Endometrial microvascular endothelial cells (primary cell): ENCODE results near the gene PDE4B. TPM values are rescaled to one million over a fixed set of nuclear protein-coding genes. Genes with fewer than 3 reads are reported as not detected.
"Not testable (repeated sequence)": the region's sequence is repeated elsewhere in the genome, so short reads cannot be mapped to it uniquely, and the experiment has no call there.

Experiments used
- in situ Hi-C: cut with HindIII; loops from 2 replicates; pipeline ENCODE4 v1.10.0; 2017; ENCODE audit warnings: low sequenced_read_pairs, low pct_unique_long_range_greater_than_20kb; ENCODE audit errors: inconsistent ontology term
- total RNA-seq: library from RNA; depleted of rRNA; stranded (reverse); fragments of >200 nt; gene quantifications from one replicate; pipeline ENCODE4 v1.2.3, GENCODE V29; 2015; ENCODE audit errors: inconsistent ontology term

The PDE4B gene
- total RNA-seq, 1 donor from 2014 or later: 21.9 TPM

DNA sequence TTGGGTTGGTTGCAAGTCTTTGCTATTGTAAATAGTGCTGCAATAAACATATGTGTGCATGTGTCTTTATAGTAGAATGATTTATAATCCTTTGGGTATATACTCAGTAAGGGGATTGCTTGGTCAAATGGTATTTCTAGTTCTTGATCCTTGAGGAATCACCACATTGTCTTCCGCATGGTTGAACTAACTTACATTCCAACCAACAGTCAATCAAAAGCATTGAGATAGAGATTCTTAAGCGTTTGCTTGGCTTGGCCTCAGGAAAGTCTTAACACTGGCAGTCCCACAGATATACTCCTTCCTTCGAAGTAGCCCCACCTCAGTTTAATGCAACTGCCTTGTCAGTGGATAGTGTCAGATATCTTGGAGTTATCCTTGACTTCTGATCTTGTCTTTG, 63.9 kb downstream of the PDE4B start:
- in situ Hi-C loops: not testable (repeated sequence)

GRCh38 chr1:65866439-65866838, 73.7 kb downstream of the PDE4B start:
- in situ Hi-C loops: no loop called here

GRCh38 chr1:65872301-65872700, 79.6 kb downstream of the PDE4B start:
- in situ Hi-C loops: no loop called here

DNA sequence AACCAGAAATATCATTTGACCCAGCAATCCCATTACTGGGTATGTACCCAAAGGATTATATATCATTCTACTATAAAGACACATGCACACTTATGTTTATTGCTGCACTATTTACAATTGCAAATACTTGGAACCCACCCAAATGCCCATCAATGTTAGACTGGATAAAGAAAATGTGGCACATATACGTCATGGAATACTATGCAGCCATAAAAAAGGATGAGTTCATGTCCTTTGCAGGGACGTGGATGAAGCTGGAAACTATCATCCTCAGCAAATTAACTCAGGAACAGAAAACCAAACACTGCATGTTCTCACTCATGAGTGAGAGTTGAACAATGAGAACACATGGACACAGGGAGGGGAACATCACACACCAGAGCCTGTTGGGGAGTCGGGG, 85.6 kb downstream of the PDE4B start:
- in situ Hi-C loops: not testable (repeated sequence)

- in situ Hi-C loops: no loop called here
These were observed 87.9 kb downstream of the PDE4B start for GRCh38 chr1:65880611-65881010.

DNA sequence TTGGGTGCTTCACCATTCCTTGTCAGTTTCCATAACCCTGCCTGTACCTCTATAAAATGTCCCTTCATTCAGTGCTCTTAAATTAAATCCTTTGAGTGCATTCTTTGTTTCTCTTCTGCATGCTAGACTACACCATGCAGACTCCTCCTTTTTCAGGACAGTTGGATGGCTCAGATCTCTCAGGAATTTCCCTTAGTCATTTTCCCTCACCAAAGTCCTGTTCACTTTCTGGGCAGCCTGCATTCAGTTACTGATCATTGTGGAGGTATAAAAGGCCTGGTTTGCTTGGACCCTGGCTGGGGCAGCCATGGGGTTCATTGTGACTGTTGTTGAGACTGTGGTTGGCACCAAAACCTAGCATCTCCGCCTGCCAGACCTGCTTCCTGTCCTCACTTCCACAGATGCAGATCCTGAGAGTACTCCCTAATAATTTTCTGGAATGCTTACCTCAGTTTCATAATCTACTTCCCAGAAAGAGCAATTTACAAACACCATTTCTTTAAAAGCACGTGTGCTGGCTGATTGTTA, 88.4 kb downstream of the PDE4B start:
- in situ Hi-C loops: no loop called here

- in situ Hi-C loops: no loop called here
These were observed 89.4 kb downstream of the PDE4B start for GRCh38 chr1:65882076-65882475.

DNA sequence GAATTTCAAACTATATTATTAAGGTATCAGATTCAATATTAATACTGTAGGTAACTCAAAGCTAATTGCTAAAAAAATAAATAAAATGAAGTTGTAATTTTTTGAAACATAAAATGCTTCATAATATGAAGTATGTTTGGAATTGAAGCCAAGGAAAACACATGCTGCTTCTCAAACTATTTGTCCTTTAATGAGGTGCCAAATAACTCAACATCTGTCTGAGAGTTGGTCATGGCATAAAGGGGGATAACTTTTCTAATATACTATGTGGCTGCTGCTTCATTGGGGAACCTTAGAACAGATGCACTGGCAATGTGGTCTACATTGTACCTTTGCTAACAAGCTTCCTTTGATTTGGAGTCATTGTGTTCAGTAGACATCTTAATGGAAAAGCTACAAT, 96.7 kb downstream of the PDE4B start:
- in situ Hi-C loops: no loop called here

DNA sequence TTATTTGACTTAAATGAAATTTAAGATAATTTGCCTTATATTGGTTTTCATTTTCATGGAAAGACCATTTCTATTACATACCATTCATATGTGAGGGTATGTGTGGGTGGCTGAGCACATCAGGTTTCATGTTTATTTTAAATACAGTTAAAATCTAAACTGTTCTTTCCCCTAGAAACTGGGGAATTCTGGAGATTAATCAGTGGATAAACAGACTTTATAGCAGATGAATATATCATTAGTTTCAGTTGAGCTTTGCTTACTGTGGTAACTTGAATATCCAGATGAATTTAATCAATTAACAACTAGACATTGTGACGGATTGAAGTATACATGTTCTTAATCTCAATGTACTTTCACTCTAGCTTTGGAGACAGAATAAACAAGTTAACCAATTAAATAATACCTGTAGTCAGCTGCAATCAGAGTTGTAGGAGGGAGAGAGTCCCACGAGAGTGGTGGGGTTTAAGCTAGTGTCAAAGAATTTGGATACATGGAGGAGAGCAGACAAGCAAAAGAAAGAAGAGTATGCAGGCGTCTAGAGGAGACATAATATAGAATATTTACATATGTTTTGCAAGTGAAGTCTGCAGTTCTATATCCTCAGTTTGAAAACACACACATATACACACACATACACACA, 97.6 kb downstream of the PDE4B start:
- in situ Hi-C loops: no loop called here

DNA sequence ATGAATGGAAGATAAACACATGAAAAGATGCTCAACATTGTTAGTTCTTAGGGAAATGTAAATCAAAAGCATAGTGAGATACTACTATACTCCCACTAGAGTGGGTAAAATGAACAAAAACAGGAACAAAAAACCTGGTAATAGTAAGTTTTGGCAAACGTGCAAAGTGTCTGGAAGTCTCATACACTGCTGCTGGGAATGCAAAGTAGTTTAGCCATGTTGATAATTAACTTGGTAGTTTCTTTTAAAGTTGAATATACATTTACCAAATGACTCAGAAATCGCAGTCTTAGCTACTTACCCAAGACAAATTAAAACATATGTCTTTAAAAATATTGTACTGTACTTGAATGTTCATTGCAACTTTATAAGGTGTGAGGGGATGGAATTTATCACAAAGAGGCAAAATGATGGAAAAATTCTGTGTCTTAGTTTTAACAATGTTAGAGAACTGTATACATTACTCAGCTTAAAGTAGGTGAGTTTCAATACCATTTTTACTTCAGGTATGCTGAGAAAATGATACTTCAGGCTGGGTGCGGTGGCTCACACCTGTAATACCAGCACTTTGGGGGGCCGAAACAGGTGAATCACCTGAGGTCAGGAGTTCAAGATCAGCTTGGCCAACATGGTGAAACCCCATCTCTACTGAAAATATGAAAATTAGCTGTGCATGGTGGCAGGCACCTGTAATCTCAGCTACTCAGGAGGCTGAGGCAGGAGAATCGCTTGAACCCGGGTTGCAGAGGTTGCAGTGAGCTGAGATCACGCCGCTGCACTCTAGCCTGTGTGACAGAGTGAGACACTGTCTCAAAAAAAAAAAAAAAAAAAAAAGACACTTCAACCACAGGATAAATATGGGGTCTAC, 102.3 kb downstream of the PDE4B start:
- in situ Hi-C loops: no loop called here

- in situ Hi-C loops: no loop called here
These were observed 104.0 kb downstream of the PDE4B start for GRCh38 chr1:65896721-65897120.

- in situ Hi-C loops: no loop called here
These were observed 104.8 kb downstream of the PDE4B start for GRCh38 chr1:65897485-65897884.

DNA sequence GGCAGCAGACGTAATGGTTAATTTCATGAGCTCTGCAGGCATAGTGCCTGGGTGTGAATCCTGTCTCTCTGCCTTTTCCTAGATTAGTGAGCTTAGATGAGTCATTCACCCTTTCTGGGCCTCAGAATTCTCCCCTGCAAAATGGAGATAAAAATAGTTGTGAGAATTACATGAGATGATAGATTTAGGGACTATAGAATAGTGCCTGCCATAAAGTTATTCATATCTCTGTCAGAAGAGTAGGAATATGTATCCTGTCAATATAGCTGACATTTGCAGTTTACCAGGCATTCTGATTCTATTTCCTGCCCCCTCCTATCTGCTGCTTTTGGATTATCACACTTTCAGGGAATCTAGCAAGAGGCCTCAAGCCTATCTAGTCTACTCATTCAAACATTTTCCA, 112.0 kb downstream of the PDE4B start:
- in situ Hi-C loops: no loop called here

DNA sequence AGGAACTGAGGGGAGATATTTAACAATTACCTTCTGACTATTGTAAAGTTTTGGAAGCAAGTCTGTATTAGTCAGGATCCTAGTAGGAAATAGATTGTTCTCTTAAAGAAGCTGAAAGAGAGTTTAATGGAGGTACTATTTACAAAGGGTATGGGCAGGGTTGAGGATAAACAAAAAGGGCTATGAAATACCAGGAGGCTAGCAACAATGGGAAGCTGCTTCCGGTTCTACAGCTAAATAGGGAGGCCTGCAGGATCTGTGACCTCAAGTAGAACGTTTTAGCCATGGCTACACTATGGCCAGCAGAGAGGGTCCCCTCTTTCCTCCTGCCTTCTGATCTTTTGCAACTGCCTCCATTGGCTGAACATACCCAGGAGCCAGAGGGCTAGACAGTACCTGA, 117.7 kb downstream of the PDE4B start:
- in situ Hi-C loops: no loop called here

DNA sequence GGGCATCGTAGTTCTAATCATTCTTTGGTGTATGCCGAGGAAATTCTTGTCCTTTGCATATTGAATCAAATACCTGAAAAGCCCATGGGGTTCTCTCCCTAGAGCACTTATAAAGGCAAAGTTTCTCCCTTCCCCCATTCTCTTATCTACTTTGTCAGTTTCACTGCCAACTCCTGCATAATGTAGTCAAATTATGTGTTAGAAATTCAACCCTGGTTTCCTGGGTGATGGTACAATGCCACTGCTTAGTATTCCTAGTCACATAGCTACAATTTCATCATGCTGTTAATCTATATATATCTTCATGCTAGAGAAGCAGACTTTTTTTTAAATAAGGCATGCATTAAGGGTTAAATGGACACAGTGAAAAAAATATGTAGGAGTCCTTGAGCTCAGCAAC, 119.0 kb downstream of the PDE4B start:
- in situ Hi-C loops: no loop called here

GRCh38 chr1:65918564-65918963, 125.9 kb downstream of the PDE4B start:
- in situ Hi-C loops: no loop called here

DNA sequence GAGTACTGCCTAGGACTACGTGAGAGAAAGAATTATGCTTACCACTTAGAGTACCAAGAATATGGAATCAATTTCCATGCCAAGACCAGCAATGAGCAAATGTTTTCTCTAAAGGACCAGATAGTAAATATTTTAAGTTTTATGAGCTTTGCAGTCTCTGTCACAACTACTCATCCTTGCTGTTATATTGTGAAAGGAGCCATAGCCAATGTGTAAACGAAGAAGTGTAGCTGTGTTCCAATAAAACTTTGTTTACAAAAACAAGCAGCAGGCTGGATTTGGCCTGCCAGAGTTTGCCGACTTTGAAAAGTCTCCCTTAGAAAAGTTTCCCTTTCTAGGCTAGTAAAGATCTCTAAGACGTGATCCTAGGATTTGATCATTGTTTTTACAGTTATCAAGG, 128.8 kb downstream of the PDE4B start:
- in situ Hi-C loops: no loop called here

DNA sequence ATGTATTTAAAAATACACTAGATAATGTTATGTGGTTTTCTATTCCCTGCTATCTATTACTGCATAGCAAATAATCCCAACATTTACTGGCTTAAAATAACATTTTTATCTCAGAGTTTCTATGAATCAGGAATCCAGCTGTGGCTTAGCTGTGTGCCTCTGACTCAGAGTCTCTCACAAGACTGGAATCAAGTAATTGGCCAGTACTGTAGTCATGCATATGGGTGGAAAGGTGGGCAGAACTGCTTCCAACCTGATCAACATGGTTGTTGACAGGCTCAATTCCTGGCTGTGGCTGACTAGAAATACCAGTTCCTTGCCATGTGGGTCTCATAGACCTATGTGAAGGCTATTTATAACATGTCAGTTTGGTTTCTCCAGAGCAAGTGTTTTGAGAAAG, 131.8 kb downstream of the PDE4B start:
- in situ Hi-C loops: no loop called here

GRCh38 chr1:65938506-65938905, 145.8 kb downstream of the PDE4B start:
- in situ Hi-C loops: no loop called here

DNA sequence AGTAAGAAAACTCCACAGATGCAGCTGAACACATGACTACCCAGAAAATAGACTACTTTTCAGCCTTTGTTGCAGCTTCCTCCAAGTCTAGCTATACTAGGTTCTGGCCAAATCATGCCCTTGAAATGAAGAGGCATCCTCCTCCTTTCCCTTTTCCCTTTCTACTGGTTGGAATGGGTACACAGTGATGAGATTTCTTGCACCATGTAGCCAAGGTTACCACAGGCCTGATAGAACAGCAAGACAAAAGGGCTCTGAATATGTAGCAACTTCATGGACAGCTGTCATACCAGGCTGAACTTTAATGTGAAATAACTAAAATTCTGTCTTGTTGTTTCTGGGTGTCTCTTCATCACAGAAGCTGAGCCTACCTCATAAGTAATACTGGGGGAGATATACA, 146.5 kb downstream of the PDE4B start:
- in situ Hi-C loops: no loop called here
